GM11168 (cell line): Measurements from ENCODE around the gene GORAB.

ENCODE experiments used
- in situ Hi-C: fragments of 300-500 bp; cut with MboI; formaldehyde crosslinking; loops from one replicate; pipeline ENCODE4 v1.12.0; 2022; ENCODE audit warnings: low sequenced_read_pairs; ENCODE audit not compliant: unreplicated experiment

The GORAB gene, protein sequence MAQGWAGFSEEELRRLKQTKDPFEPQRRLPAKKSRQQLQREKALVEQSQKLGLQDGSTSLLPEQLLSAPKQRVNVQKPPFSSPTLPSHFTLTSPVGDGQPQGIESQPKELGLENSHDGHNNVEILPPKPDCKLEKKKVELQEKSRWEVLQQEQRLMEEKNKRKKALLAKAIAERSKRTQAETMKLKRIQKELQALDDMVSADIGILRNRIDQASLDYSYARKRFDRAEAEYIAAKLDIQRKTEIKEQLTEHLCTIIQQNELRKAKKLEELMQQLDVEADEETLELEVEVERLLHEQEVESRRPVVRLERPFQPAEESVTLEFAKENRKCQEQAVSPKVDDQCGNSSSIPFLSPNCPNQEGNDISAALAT

DNA sequence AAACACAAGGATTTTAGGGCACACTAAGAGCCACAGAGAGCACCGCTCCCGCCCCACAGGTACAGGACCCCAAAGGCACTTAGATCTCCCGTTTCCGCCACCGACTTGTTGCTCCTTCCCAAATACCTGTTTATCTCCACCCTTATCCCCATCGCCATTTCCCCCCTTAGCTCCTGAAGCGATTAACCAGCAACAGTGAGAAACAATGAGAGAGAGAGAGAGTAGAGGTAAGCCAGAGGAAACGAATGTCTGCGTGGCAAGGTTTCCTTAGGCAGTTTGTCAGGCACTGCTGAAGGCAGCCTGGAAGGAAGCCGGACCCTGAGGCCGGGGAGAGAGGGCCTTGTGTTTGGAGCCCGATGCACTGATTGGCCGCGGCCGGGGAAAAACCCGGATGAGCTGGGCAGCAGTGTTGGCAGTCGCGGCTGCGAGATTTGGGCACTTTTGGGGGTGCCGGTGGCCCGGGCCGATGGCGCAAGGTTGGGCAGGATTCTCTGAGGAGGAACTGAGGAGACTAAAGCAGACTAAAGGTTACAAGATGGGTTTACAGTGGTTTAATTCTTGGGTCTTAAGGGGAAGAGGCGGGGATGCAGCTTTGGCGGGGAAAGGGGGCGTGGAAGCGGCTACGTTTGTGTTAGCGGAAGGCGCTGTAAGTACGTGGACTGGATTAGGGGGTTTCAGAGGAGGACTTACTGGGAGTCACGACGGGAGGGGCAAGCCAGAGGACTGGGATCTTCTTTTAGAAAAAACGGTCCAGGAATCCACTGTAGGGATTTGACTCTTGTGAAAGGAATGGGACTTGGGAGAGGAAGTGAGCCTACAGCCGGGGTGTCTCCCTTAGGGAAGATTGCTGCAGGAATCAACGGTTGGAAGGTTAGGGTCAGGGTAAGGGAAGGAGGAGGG is at the start of gene GORAB:
TSS of gene GORAB (plus strand) at position 409 of the 900 bp plus-strand sequence. CDS start at position 467, 58 bp downstream.
- in situ Hi-C loops: loop anchor here (25.0 kb wide), 1 partner anchor 620 kb away; no protein-coding TSS in a partner anchor

- in situ Hi-C loops: no loop called here
Measured at GRCh38 chr1:170483051-170483450, 48.9 kb upstream of the GORAB start.

- in situ Hi-C loops: no loop called here
Measured at GRCh38 chr1:170487503-170487902, 44.5 kb upstream of the GORAB start.

DNA sequence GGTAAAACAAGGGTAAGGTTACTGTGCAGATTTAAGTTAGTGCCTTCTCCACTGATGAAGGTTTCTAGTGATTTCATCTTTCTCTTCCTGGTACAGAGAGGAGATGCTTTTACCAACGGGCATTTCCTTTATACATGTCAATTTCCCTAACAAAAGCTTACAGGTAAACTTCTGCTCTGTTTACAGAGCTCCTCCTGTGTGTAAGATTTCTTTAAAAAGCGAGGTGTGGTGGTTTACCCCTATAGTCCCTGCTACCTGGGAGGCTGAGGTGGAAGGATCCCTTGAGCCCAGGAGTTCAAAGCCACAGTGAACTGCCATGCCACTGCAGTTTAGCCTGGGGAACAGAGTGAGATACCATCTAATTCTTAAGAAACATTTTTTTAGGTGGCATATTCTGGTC is 40.7 kb upstream of the GORAB start:
- in situ Hi-C loops: no loop called here

DNA sequence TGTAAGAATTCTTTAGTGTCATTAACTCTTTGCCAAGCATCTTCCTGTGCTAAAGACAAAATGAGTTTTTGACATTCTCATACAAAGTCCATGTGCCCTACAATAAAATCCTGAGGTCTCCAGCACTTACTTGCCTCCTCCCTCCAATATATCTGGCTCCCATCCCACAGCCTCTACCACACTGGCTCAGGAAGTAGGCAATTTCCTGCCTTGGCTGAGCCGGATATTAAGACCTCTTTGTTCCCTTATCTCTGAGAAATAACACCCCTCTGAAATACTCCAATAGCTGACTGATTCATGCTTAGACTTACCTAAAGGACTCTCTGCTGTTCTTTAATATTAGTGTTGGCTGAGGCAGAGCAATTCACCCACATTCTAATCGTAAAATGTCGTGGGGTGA is 37.6 kb upstream of the GORAB start:
- in situ Hi-C loops: no loop called here

- in situ Hi-C loops: no loop called here
Measured at GRCh38 chr1:170495006-170495405, 37.0 kb upstream of the GORAB start.

- in situ Hi-C loops: no loop called here
Measured at GRCh38 chr1:170498876-170499275, 33.1 kb upstream of the GORAB start.

DNA sequence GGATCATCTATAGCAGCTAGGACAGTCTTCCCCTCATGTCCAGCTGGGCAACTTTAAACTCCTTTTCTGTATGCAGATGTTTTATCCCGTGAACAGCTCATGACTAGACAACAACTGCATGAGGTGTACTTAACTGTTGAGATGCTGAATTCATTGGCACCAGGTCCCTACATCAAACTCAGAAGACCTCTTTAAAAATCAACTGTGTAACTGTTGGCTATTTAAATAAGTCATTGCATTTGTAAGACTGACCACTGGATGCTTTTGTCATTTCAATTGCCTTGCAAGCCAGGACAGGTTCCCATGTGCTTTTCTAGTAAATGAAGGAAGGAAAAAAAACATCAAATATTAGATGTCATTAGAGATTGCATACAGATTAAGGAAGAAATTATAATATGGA is 28.3 kb upstream of the GORAB start:
- in situ Hi-C loops: no loop called here

GRCh38 chr1:170510163-170510562 is 21.8 kb upstream of the GORAB start:
- in situ Hi-C loops: no loop called here

- in situ Hi-C loops: no loop called here
Measured at GRCh38 chr1:170511038-170511437, 20.9 kb upstream of the GORAB start.

DNA sequence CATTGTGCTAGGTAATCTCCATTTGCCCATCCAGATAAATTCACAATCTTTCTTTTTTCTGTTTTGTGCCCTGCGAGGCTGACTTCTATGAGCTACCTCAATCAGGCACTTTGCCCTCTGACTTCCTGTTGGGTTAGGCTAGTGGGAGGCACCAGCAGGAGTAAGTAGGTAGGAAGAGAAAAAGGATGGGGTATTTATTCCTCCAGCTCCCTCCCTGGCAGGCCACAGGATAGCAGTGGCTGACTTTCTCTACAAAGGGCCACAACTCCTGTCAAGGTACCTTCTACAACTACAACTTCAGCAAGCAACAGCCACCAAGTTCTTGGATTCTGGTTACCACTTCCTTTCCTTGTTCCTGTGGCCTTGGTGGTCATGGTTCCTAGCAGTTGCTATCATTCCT is 18.8 kb upstream of the GORAB start:
- in situ Hi-C loops: no loop called here

DNA sequence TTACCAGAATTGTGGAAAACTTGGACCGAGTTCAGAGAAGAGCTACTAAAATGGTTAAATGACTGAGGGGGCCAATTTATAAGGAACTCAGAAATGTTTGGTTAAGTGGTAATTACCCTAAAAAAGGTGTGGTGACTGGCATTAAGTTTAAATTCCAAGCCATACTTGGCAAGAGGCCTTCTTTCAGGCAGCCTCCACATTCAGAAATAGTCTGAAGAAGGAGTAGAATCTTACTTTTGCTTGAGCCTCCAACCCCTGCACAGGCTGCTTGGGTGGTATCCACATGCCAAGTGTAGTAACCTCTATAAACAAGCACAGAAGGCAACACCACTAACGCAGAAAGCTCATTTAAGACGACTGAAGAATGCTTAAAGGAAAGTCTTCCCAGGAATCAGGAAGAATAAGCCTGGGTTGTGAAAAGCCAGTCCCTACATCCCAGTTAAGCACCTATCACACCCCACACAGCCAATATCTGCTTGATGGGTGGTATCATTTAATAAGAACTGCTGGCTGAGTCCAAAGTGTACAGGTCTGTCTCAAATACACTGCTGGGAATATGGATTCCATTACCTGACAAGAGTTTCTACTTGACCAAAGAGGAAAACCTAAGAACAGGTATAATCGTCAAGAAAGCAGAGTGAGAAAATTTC is 13.7 kb upstream of the GORAB start:
- in situ Hi-C loops: no loop called here

DNA sequence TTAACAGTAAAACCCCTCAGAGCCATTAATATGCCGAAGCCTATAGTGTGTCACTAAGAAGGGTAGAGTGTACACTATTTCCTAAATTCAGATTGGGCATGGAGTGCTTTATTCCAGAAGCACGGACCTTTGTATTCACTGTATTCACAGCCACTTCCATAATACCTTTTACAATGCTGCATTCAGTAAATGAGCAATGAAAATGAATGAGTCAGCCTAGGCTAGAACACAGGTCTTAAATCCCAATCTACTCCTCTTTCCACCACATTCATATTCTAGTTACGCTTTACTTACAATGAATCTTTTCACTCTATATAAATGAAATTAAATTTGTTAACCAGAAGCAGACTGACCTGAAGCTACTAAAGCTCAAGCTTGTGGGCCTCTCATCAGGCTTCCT is 13.0 kb upstream of the GORAB start:
- in situ Hi-C loops: no loop called here

DNA sequence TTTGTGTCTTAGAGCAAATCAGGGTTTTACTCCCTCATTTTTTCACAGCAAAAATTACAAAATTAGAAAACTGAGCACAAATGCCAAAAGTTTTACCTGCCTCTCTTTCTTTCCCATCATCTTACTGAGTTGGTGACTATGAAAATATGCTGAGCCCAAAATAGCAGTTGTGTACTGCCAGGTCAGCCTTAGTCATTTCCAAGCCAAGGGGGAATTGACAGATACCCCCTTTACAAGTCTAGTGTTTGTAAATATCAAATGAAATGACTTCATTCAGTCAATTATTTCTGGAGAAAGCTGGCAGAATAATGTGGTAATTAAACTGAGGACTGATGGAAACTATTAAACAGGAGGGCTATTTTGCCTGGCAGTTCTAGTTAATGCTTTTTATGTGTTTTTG is 11.4 kb upstream of the GORAB start:
- in situ Hi-C loops: no loop called here

DNA sequence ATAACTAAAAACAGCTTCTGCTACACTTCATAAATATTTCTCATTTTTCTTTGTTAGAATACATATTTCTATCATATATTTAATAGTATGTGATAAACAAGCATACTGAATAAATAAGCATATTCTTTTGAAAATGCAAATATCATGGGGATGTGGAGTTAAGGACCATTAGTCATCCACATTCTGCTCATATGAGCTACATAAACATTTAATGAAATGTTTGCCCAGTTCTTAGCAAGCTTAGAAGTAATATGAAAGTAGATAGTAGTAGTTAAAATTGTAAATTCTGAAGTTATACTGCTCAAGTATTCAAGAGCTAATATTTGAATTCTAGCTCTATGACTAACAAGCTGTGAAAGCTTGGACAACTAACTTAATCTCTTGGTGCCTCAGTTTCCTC is 10.1 kb upstream of the GORAB start:
- in situ Hi-C loops: no loop called here

GRCh38 chr1:170530972-170531757 is 801 bp upstream of the GORAB start:
- in situ Hi-C loops: loop anchor here (25.0 kb wide), 1 partner anchor 619 kb away; no protein-coding TSS in a partner anchor

DNA sequence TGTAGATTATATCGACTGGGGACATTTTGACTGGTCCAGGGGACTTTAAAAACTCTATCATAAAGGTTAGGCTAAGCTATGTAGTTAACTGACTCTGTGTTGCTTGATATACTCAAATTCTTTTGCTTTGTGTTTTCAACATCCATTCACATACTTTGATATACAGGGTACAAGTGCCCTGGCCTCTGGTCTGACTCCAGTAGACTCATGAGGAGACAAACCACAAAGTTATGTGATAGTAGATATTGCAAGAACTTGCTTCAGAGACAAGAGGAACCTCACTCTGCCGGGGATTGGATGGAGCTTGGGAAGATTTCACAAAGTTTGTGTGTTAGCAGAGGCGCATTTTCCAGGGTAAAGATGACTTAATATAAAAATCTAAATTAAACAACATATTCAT is 1.3 kb downstream of the GORAB start:
- in situ Hi-C loops: loop anchor here (25.0 kb wide), 1 partner anchor 621 kb away; no protein-coding TSS in a partner anchor

- in situ Hi-C loops: loop anchor here (25.0 kb wide), 1 partner anchor 622 kb away; no protein-coding TSS in a partner anchor
Measured at GRCh38 chr1:170534626-170535147, 2.7 kb downstream of the GORAB start.

- in situ Hi-C loops: loop anchor here (25.0 kb wide), 1 partner anchor 623 kb away; no protein-coding TSS in a partner anchor
Measured at GRCh38 chr1:170535418-170535817, 3.5 kb downstream of the GORAB start.
